Stimulated activated CD4-positive, alpha-beta T cell treated with anti-CD3 and anti-CD28 coated beads, Interleukin-1b, Interleukin-23, amount 100 ng/mL, for 24 hours (primary cell): ENCODE measurements around the gene PRR23E.

Experiments
- DNase-seq, 4 experiments: peaks; one replicate each; pipeline ENCODE4 v3.0.0-alpha.2; 2020; ENCODE audit warnings: low read depth in 4 of 4, low spot score in 1 of 4

The PRR23E gene

GRCh38 chr3:127183931-127184869 is 8.7 kb upstream of the PRR23E start:
- DNase-seq = no peak

DNA sequence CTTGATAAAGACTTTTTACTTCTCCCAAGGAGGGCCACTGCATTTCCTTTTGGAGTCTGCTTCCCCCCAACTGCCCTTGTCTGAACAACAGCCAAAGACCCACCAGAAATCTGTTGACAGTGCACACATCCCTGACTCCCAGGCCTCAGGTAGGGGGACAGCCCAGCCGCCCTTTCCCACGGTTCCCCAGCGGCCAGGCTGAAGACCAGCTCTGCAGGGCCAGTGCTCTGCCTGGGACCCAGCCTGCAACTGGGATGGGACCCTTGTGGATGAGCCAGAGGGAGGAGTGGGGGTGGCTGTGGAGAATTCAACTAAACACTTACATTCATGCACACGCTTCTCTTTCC is 8.1 kb upstream of the PRR23E start:
- DNase-seq = no peak

DNA sequence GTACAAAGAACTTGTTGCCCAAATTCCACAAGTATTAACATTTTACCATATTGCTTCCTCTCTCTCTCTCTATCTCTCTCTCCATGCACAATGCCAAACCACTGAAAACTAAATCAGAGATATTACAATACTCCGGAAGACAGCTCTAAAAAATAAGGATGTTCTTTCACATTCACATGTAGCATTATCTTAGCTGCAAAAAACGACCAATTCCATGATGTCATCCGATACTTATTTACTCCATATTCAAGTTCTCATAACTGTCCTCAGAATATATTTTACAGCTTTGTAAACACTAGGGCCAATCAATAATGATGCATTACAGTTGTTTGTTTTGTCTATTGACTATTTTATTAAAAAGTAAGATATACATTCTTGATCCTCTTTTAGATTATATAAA is 7.7 kb upstream of the PRR23E start:
- DNase-seq = no peak

DNA sequence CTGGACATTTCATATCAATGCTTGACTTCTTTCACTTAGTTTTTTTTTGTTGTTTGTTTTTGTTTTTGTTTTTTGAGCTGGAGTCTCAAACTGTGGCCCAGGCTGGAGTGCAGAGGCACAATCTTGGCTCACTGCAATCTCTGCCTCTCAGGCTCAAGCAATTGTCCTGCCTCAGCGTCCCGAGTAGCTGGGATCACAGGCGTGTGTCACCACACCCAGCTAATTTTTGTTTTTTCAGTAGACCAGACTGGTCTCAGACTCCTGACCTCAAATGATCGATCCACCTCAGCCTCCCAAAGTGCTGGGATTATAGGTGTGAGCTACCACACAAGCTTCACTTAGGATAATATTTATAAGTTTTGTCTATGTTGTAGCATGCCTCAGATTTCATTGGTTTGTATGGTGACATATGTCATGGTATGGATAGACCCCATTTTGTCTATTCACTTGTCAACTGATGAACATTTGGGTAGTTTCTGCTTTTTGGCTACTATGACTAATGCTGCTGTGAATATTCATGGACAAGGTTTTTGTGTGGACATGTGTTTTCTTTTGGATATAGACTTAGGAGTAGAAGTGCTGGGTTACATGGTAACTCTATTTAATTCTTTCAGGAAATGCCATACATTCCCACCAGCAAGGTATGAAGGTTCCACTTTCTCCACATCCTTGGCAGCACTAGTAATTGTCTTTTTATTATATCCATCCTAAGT is 6.8 kb upstream of the PRR23E start:
- DNase-seq = no peak

DNA sequence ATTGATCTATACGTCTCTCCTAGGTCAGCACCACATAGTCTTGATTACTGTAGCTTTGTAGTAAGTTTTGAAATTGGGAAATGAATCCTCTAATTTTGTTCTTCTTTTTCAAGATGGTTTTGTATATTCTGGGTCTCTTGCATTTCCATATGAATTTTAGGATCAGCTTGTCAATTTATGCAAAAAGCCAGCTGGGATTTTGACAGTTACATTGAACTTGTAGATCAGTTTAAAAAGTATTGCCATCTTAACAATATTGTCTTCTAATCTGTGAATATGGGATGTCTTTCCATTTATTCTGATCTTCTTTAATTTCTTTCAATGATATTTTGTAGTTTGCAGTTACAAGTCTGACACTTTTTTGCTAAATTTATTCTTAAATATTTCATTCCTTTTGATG is 5.6 kb upstream of the PRR23E start:
- DNase-seq = no peak

- no peak for DNase-seq
These were observed 410 bp downstream of the PRR23E start for GRCh38 chr3:127193341-127193740.

- DNase-seq = no peak
These were observed 844 bp downstream of the PRR23E start for GRCh38 chr3:127193775-127194174.

DNA sequence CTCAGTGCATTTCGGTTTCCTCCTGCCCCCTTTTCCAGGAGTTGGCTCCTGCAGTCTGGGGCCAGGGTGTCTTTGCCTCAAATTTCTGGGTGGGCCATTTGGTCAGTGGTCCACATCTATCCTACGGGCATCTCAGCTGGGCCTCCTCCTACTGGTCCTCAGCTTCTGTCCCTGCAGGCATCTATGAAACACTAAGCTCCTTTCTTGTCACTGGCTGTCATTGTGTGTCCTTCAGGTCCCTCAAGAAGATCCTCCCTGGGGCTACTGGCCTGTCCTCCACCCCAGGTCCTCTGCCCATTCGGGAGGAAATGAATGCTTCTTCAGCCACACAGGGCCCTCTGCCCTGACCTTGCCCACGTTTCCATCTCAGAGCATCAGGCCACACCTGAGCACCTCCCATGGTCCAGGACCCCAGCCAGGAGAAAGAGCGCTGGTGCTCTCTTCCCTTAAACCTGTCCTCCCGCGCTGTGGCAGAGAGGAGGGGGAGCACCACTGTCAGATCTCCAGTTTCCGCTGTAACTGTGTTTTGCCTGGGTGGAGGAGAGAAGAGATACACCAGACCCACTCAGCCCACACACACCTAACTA is 1.8 kb downstream of the PRR23E start:
- no peak for DNase-seq

- DNase-seq = no peak
These were observed 2.5 kb downstream of the PRR23E start for GRCh38 chr3:127195417-127195816.

DNA sequence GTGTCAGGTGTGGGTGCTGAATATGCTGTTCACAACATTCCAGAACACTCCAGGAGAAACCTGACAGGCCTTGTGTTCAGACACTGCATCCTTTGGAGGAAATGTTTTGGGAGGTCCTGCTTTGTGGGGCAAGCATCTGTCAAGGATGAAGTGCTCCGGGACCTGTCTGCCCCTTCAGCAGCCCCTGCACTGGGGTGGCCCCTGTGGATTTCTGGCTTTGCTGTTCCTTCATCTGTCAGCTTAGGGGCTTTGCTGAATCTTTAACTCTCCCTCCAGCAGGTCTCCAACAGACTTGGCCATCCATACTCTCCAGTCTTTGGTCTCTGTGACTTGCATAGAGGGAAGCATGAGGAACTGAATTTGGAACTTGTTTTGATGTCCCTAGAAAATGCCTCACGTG is 3.1 kb downstream of the PRR23E start:
- DNase-seq = no peak

GRCh38 chr3:127196466-127197299 is 3.8 kb downstream of the PRR23E start:
- no peak for DNase-seq

GRCh38 chr3:127197300-127198189 is 4.6 kb downstream of the PRR23E start:
- DNase-seq = no peak

GRCh38 chr3:127200086-127200691 is 7.3 kb downstream of the PRR23E start:
- DNase-seq = no peak

DNA sequence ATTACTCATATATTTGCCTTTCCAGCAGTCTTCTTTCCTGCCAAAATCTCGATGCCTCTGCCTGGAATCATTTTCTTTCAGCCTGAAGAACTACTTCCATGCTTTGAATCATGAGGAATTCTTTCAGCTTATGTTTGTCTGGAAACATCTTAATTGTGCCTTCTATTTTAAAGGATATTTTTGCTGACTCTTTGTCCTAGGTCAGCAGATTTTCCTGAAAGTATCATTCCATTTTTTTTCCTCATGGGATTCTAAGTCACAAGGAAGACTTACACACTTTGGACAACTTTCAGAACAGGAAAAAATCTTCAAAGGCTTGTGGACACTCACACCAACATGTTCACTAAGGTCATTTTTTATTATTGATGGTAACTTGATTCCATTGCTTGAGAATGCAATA is 10.1 kb downstream of the PRR23E start:
- no peak for DNase-seq

GRCh38 chr3:127204841-127205582 is 12.1 kb downstream of the PRR23E start:
- no peak for DNase-seq

GRCh38 chr3:127206154-127206553 is 13.2 kb downstream of the PRR23E start:
- DNase-seq = no peak

GRCh38 chr3:127206611-127207516 is 13.9 kb downstream of the PRR23E start:
- DNase-seq = no peak
